ENCODE data around the gene ATP2B2. TPM values are rescaled to one million over a fixed set of nuclear protein-coding genes. Genes with fewer than 3 reads are reported as not detected.

Gene ATP2B2
- total and polyA plus RNA-seq, 2 of the 8 experiments (the other 6 are each of a cell fraction or from before 2014, with no cell fraction given): 0.14 to 1.2 TPM

GRCh38 chr3:10406414-10406813 lies 99.0 kb downstream of the ATP2B2 start:
- 76% methylated on average over 6 of the region's 6 CpGs; no CpG with 5 or more reads in 1 of the 2 experiments for WGBS, 2 experiments (ENCODE audit: extremely low coverage in 1 of 2, insufficient coverage in 1 of 2, insufficient read length in 1 of 2, insufficient replicate concordance in 2 of 2, low coverage in 1 of 2, low lambda C conversion rate in 2 of 2, missing lambda C conversion rate in 1 of 2)
- no peaks in the 10 kb centered on the region for H3K36me3 ChIP-seq (ENCODE audit: control insufficient read depth in 2 of 4, insufficient read depth in 4 of 4, low read length in 3 of 4)

More at GRCh38 chr3:10406414-10406813, 99.0 kb downstream of the ATP2B2 start:
- no peak overlapping the region for H2BK5ac ChIP-seq (ENCODE audit: low read depth, low read length)
- no peak for DNase-seq (ENCODE audit: low read depth in 1 of 2, low spot score in 2 of 2)
- H4K20me1 ChIP-seq (replicated peaks in 1 of 2; ENCODE audit: control insufficient read depth in 1 of 2, insufficient read depth in 2 of 2, low read length in 2 of 2): no peaks in the 10 kb centered on the region
- no peaks in the 10 kb centered on the region for H3K79me1 ChIP-seq (ENCODE audit: low read depth, low read length)
- H2AK5ac ChIP-seq (ENCODE audit: low read depth, low read length): no peak overlapping the region
- no peaks in the 10 kb centered on the region for H3K9me3 ChIP-seq (ENCODE audit: insufficient read depth in 2 of 2, low read depth in 1 of 2, low read length in 1 of 2)
- H3K79me2 ChIP-seq (ENCODE audit: control insufficient read depth in 1 of 2, insufficient read depth in 2 of 2, low read length in 2 of 2): no peaks in the 10 kb centered on the region
- CTCF ChIA-PET (ENCODE audit: partially characterized antibody): interaction anchor here (2.3 kb wide), 1 partner anchor 62 kb away, joined by 8 read pairs; no protein-coding TSS in a partner anchor
- no peak overlapping the region for H3K4me2 ChIP-seq (ENCODE audit: insufficient read depth in 1 of 2, low read depth in 2 of 2, low read length in 2 of 2)
- no peak overlapping the region for H4K5ac ChIP-seq (ENCODE audit: insufficient read length, low read depth, low read length)
- no peaks in the 10 kb centered on the region for H3K4me1 ChIP-seq (replicated peaks in 1 of 4; ENCODE audit: control insufficient read depth in 3 of 4, insufficient read depth in 4 of 4, low read length in 3 of 4)
- H2BK12ac ChIP-seq (ENCODE audit: low read depth, low read length): no peak overlapping the region
- TF ChIP-seq FOSL1 (IDR thresholded peaks at IDR 0.05; ENCODE audit: insufficient read depth, low read depth, low read length) (no peak), SIN3A (conservative IDR thresholded peaks at IDR 0.05 in 1 of 2, IDR thresholded peaks at IDR 0.05 in 1 of 2; ENCODE audit: low read depth in 1 of 2, low read length in 2 of 2) (no peak), CEBPB (IDR thresholded peaks at IDR 0.05; ENCODE audit: low read depth, low read length) (no peak)
- H4K91ac ChIP-seq (replicated peaks; ENCODE audit: insufficient read length, low read length): no peak overlapping the region
- no peak overlapping the region for H3K4me3 ChIP-seq (ENCODE audit: extremely low read depth in 1 of 4, insufficient read depth in 2 of 4, low read depth in 3 of 4, low read length in 4 of 4)
- no peak overlapping the region for H3K18ac ChIP-seq (ENCODE audit: extremely low read depth, low read length)
- POLR2A ChIA-PET (ENCODE audit: partially characterized antibody): no interaction called here
- H3K23me2 ChIP-seq (ENCODE audit: low read depth, low read length): no peaks in the 10 kb centered on the region
- no peak overlapping the region for H3K56ac ChIP-seq (replicated peaks; ENCODE audit: insufficient read length, low read depth, low read length)
- H3K9ac ChIP-seq (replicated peaks in 1 of 4; ENCODE audit: extremely low read depth in 1 of 4, low read depth in 3 of 4, low read length in 3 of 4): no peak overlapping the region
- no peak overlapping the region for H3K23ac ChIP-seq (ENCODE audit: insufficient read length)
- no peak overlapping the region for H2BK20ac ChIP-seq (ENCODE audit: low read length)
- FAIRE-seq: no peak
- no peaks in the 10 kb centered on the region for H3K27me3 ChIP-seq (replicated peaks in 1 of 4; ENCODE audit: control insufficient read depth in 3 of 4, extremely low read depth in 1 of 4, insufficient read depth in 3 of 4, low read length in 3 of 4)
- H4K8ac ChIP-seq (ENCODE audit: extremely low read depth, insufficient read depth, low read length): no peak overlapping the region
- H3K14ac ChIP-seq (ENCODE audit: insufficient read length): no peak overlapping the region
- no peak overlapping the region for H2BK120ac ChIP-seq (replicated peaks; ENCODE audit: low read depth, low read length)
- no peak overlapping the region for H2BK15ac ChIP-seq (ENCODE audit: low read length)
- no peak overlapping the region for H3K27ac ChIP-seq (ENCODE audit: low read depth, low read length)
- no peak overlapping the region for H3K4ac ChIP-seq (replicated peaks; ENCODE audit: insufficient read length, low read depth, low read length)
- no peak overlapping the region for H2AFZ ChIP-seq (ENCODE audit: low read length)

Data from H1 (cell line).